Cardiac septum (tissue), 1 donor: ENCODE results near the gene PYM1. TPM values are rescaled to one million over a fixed set of nuclear protein-coding genes. Genes with fewer than 3 reads are reported as not detected.
"Not testable (repeated sequence)": the region's sequence is repeated elsewhere in the genome, so short reads cannot be mapped to it uniquely, and the experiment has no call there.

Experiments used
- DNase-seq: peaks from one replicate; pipeline ENCODE4 v3.0.0-alpha.2; 2020; ENCODE audit warnings: low spot score
- intact Hi-C: fragments of 100-400 bp; cut with DNase I; formaldehyde crosslinking; loops from one replicate; pipeline ENCODE4 v1.14.0; 2022
- total RNA-seq: library from RNA; stranded (reverse); fragmentation: NEBNext Ultra II Directional; extraction: Animal tissue kit (Norgen Biotek cat#: 25700); gene quantifications from one replicate; pipeline ENCODE4 v1.2.1, GENCODE V29; 2021
- donor health status: DM: no; HTN: no; CAD: no.

PYM1 gene
- total RNA-seq, 1 donor from 2014 or later, result 13.5 TPM

GRCh38 chr12:55925371-55925770 lies 2.3 kb downstream of the PYM1 start:
- no peak for DNase-seq
- intact Hi-C loops, result loop anchor here (5.0 kb wide), 3 partner anchors 47 to 188 kb away; partner anchors contain the start of genes ORMDL2, RAB5B and SARNP

GRCh38 chr12:55923648-55924047 lies 4.0 kb downstream of the PYM1 start:
- DNase-seq, intact Hi-C loops: not testable (repeated sequence)

GRCh38 chr12:55922126-55922525 lies 5.6 kb downstream of the PYM1 start:
- no peak for DNase-seq
- intact Hi-C loops, result no loop called here

- DNase-seq, intact Hi-C loops: not testable (repeated sequence)
Measured at GRCh38 chr12:55919032-55919431, 8.7 kb downstream of the PYM1 start.

- intact Hi-C loops, result no loop called here
Measured at GRCh38 chr12:55915482-55915859, 12.2 kb downstream of the PYM1 start.

GRCh38 chr12:55912908-55913307 lies 14.8 kb downstream of the PYM1 start:
- intact Hi-C loops, result no loop called here
- no peak for DNase-seq

More at GRCh38 chr12:55915482-55915859, 12.2 kb downstream of the PYM1 start:
- DNase-seq, result no peak

GRCh38 chr12:55909513-55909884 lies 18.2 kb downstream of the PYM1 start:
- intact Hi-C loops, result no loop called here
- no peak for DNase-seq

GRCh38 chr12:55908726-55909512 lies 18.8 kb downstream of the PYM1 start:
- no peak for DNase-seq

GRCh38 chr12:55906056-55906455 lies 21.6 kb downstream of the PYM1 start:
- intact Hi-C loops, result no loop called here
- DNase-seq, result no peak

More at GRCh38 chr12:55908726-55909512, 18.8 kb downstream of the PYM1 start:
- intact Hi-C loops, result no loop called here

GRCh38 chr12:55901881-55902490 lies 25.7 kb downstream of the PYM1 start:
- intact Hi-C loops, result no loop called here
- DNase-seq, result no peak

- DNase-seq, result no peak
- intact Hi-C loops, result no loop called here
Measured at GRCh38 chr12:55899082-55899481, 28.6 kb downstream of the PYM1 start.

- DNase-seq, result no peak
- intact Hi-C loops, result no loop called here
Measured at GRCh38 chr12:55893723-55894122, 34.0 kb downstream of the PYM1 start.

- intact Hi-C loops, result no loop called here
- no peak for DNase-seq
Measured at GRCh38 chr12:55891310-55891709, 36.4 kb downstream of the PYM1 start.

GRCh38 chr12:55885113-55885512 lies 42.6 kb downstream of the PYM1 start:
- intact Hi-C loops, result no loop called here
- DNase-seq, result no peak

GRCh38 chr12:55877824-55878223 lies 49.9 kb downstream of the PYM1 start:
- intact Hi-C loops, result no loop called here
- DNase-seq, result no peak

- intact Hi-C loops, result no loop called here
- no peak for DNase-seq
Measured at GRCh38 chr12:55875704-55876467, 51.8 kb downstream of the PYM1 start.

- no peak for DNase-seq
- intact Hi-C loops, result no loop called here
Measured at GRCh38 chr12:55874443-55874842, 53.3 kb downstream of the PYM1 start.

- DNase-seq, intact Hi-C loops: not testable (repeated sequence)
Measured at GRCh38 chr12:55866454-55867004, 61.2 kb downstream of the PYM1 start.

- intact Hi-C loops, result no loop called here
- no peak for DNase-seq
Measured at GRCh38 chr12:55865327-55865726, 62.4 kb downstream of the PYM1 start.

- intact Hi-C loops, result not testable (repeated sequence)
- DNase-seq, result peak; percentile 26
Measured at GRCh38 chr12:55862931-55863330, 64.8 kb downstream of the PYM1 start.
